Motor neuron (in vitro differentiated cells): Measurements from ENCODE around the gene RPS5. TPM values are rescaled to one million over a fixed set of nuclear protein-coding genes. Genes with fewer than 3 reads are reported as not detected.
"Not testable (repeated sequence)": the region's sequence is repeated elsewhere in the genome, so short reads cannot be mapped to it uniquely, and the experiment has no call there.

Experiments used
- ATAC-seq, 8 experiments: fragments of 200-7000 bp; cut with Tn5 transposase; replicated peaks in 6 of 8; 2 replicates each; pipeline ENCODE4 v1.8.0; 2021; ENCODE audit warnings: mild to moderate bottlenecking in 8 of 8, moderate library complexity in 8 of 8
- H3K27ac ChIP-seq, 2 donors: fragments of 250-450 bp; sonication (Bioruptor Pico); 2 replicates each; pipeline ENCODE4 v1.9.0; 2021; ENCODE audit warnings: antibody characterized with exemption in 2 of 2, mild to moderate bottlenecking in 2 of 2, moderate library complexity in 1 of 2
- H3K4me1 ChIP-seq, 2 donors: fragments of 250-450 bp; sonication (Bioruptor Pico); replicated peaks in 1 of 2; 2 replicates each; pipeline ENCODE4 v1.6.1; 2021; ENCODE audit warnings: antibody characterized with exemption in 2 of 2, mild to moderate bottlenecking in 2 of 2, moderate library complexity in 1 of 2
- H3K4me3 ChIP-seq, 5 donors: fragments of 250-450 bp; sonication (Bioruptor Pico); 2 replicates each; pipeline ENCODE4 v1.9.0; 2021; ENCODE audit warnings: antibody characterized with exemption in 5 of 5, mild to moderate bottlenecking in 5 of 5, moderate library complexity in 4 of 5
- WGBS, 10 experiments: fragments of 450-650 bp; shearing (Covaris generic); methylation state at CpG; one replicate each; pipeline ENCODE4 v1.0.0; 2022; 5-methylcytosine and 5-hydroxymethylcytosine counted together
- in situ Hi-C, 9 experiments: fragments of 400-800 bp; cut with MboI; loops; one replicate each; pipeline ENCODE4 v1.15.0; 2021; ENCODE audit warnings: low sequenced_read_pairs in 9 of 9, low pct_unique_long_range_greater_than_20kb in 2 of 9; ENCODE audit not compliant: unreplicated experiment in 9 of 9
- total RNA-seq, 8 experiments: library from RNA; unstranded; fragments of 300-600 nt; gene quantifications; 2 replicates each; pipeline versions ENCODE4 v1.2.3 to v1.2.4, GENCODE V29; 2022

RPS5 gene
- total RNA-seq, 8 experiments from 2014 or later = 1,054 to 2,751 (median 1,702) TPM

- 52 to 100% (median 78%) methylated on average over 2 to 9 of the region's 58 CpGs; no CpG with 5 or more reads in 4 of the 10 experiments for WGBS, 10 experiments
- H3K4me3 ChIP-seq = peak overlapping the region in 1 of 5 donors; percentile 15
- ATAC-seq = no peak
- in situ Hi-C loops = no loop called here
- no peak overlapping the region for H3K27ac ChIP-seq
- peaks cover 6 to 8% of the 10 kb centered on the region in 2 donors for H3K4me1 ChIP-seq
Observed at GRCh38 chr19:58396691-58397532, 9.8 kb downstream of the RPS5 start.

GRCh38 chr19:58397533-58398037 is 10.5 kb downstream of the RPS5 start:
- in situ Hi-C loops = no loop called here
- Histone ChIP-seq H3K4me1 (peaks cover 8 to 9% of the 10 kb centered on the region in 2 donors), H3K4me3 (no peak overlapping the region), H3K27ac (no peak overlapping the region)
- WGBS, 10 experiments = 43 to 94% (median 63%) methylated on average over 2 to 5 of the region's 7 CpGs; no CpG with 5 or more reads in 5 of the 10 experiments
- ATAC-seq = no peak

DNA sequence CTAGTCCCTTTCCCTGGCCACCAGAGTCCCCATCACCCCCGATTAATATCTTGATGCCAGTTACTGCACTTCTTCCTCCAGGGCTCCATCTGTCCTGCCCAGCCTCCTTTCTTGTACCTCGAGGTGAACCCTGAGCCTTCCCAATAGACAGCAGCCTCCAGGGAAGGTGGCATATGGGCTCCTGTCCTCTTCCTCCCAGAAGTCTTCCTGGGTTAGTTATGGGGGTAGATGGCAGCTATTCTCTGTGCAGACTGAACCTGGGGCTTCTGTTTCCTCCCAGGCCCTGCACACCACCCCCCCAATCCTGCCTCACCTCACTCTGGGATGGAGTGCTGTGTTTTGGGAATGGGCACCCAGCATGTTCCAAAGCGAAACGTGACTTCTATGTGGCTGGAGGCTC is 11.0 kb downstream of the RPS5 start:
- in situ Hi-C loops = no loop called here
- H3K27ac ChIP-seq = no peak overlapping the region
- WGBS, 10 experiments = 80 to 100% (median 88%) methylated on average over 1 to 2 of the region's 4 CpGs; no CpG with 5 or more reads in 5 of the 10 experiments
- H3K4me3 ChIP-seq = no peak overlapping the region
- H3K4me1 ChIP-seq = peaks cover 8 to 9% of the 10 kb centered on the region in 2 donors
- no peak for ATAC-seq

GRCh38 chr19:58398545-58398944 is 11.5 kb downstream of the RPS5 start:
- no peak for ATAC-seq

DNA sequence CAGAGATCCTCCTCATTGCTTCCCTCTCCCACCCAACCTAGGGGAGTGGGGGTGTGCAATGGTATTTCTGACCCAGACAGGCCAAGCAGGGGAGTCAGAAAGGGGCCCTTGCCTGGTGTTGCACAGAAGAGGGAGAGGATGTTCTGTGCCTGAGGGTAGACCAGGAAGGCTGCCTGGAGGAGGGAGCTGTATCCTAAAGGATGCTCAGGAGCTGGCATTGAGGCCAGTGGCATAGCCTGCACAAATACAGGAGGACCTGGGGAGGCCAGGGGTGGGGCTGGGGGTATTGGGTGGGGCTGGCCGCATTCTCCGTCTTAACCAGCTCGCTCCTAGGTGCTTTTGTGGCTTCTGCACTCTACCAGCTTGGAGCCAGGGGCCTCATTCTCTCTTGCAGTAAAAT is 12.8 kb downstream of the RPS5 start:
- no peak for ATAC-seq
- H3K4me3 ChIP-seq = peak overlapping the region in 2 of 5 donors; percentile 49 to 58

More at GRCh38 chr19:58398545-58398944, 11.5 kb downstream of the RPS5 start:
- no peak overlapping the region for H3K4me3 ChIP-seq
- H3K27ac ChIP-seq = no peak overlapping the region
- peaks cover 8 to 9% of the 10 kb centered on the region in 2 donors for H3K4me1 ChIP-seq
- 50 to 100% (median 92%) methylated on average over 1 to 5 of the region's 6 CpGs; no CpG with 5 or more reads in 2 of the 10 experiments for WGBS, 10 experiments
- in situ Hi-C loops = no loop called here

GRCh38 chr19:58400316-58400915 is 13.3 kb downstream of the RPS5 start:
- ATAC-seq = no peak

More for the DNA sequence above, 12.8 kb downstream of the RPS5 start:
- no CpG with 5 or more reads among the region's 3 CpGs for WGBS, 10 experiments
- in situ Hi-C loops = no loop called here
- Histone ChIP-seq H3K27ac (no peak overlapping the region), H3K4me1 (peaks cover 8 to 9% of the 10 kb centered on the region in 2 donors)

GRCh38 chr19:58400916-58401839 is 14.1 kb downstream of the RPS5 start:
- H3K4me3 ChIP-seq = peak overlapping the region; percentile 46 to 67 (median 58)
- 0 to 3% (median 1%) methylated on average over 3 to 20 of the region's 80 CpGs; no CpG with 5 or more reads in 6 of the 10 experiments for WGBS, 10 experiments
- ATAC-seq = peak; percentile 93 to 97 (median 94)
- H3K27ac ChIP-seq = peak overlapping the region; percentile 36 to 64
- H3K4me1 ChIP-seq = peaks cover 5 to 9% of the 10 kb centered on the region in 2 donors
- in situ Hi-C loops = no loop called here

More at GRCh38 chr19:58400316-58400915, 13.3 kb downstream of the RPS5 start:
- H3K4me3 ChIP-seq = peak overlapping the region; percentile 45 to 67 (median 53)
- 9 to 60% (median 49%) methylated on average over 1 to 6 of the region's 18 CpGs; no CpG with 5 or more reads in 4 of the 10 experiments for WGBS, 10 experiments
- H3K4me1 ChIP-seq = peaks cover 8 to 9% of the 10 kb centered on the region in 2 donors
- H3K27ac ChIP-seq = peak overlapping the region in 1 of 2 donors; percentile 42
- in situ Hi-C loops = no loop called here

GRCh38 chr19:58401840-58402421 is 14.9 kb downstream of the RPS5 start:
- no peak for ATAC-seq
- WGBS, 10 experiments = 0 to 100% (median 44%) methylated on average over 1 to 11 of the region's 23 CpGs; no CpG with 5 or more reads in 6 of the 10 experiments
- Histone ChIP-seq H3K27ac (no peak overlapping the region), H3K4me3 (peak overlapping the region; percentile 46 to 67 (median 58)), H3K4me1 (peaks cover 6 to 9% of the 10 kb centered on the region in 2 donors)
- in situ Hi-C loops = no loop called here

GRCh38 chr19:58403920-58404478 is 16.9 kb downstream of the RPS5 start:
- H3K27ac ChIP-seq, ATAC-seq, H3K4me3 ChIP-seq, in situ Hi-C loops: not testable (repeated sequence)
- peaks cover 9 to 11% of the 10 kb centered on the region in 2 donors for H3K4me1 ChIP-seq
- 20 to 100% (median 61%) methylated on average over 1 to 3 of the region's 5 CpGs; no CpG with 5 or more reads in 3 of the 10 experiments for WGBS, 10 experiments

- 61 to 100% (median 83%) methylated on average over 1 to 8 of the region's 10 CpGs; no CpG with 5 or more reads in 5 of the 10 experiments for WGBS, 10 experiments
- peak overlapping the region; percentile 54 to 75 (median 61) for H3K4me3 ChIP-seq
- no peak for ATAC-seq
- in situ Hi-C loops = no loop called here
- H3K27ac ChIP-seq = peak overlapping the region in 1 of 2 donors; percentile 78
- H3K4me1 ChIP-seq = peaks cover 12 to 13% of the 10 kb centered on the region in 2 donors
Observed at GRCh38 chr19:58406818-58407657, 20.0 kb downstream of the RPS5 start.

DNA sequence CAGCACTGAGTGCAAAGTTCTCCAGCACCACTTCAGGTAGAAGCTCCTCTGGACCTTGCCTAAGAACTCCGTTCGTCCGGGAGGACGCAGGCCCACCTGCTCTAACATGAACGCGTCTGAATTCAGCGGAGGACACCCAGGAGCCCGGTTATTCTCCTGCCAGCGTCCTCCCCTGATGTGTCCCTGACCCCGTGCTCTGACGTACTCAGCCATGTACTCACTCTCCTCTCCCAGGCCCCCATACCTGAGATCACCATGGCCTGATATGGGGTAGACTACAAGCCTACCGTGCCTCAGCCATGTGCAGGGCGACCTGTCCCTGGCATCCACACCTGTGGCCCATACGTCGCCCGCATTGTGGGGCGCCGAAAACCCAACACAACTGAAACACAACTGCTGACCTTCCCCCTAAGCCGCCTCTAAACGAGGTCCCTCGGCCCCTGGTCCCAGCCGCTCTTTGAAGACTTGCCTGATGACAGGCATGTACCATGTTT is 20.6 kb downstream of the RPS5 start:
- H3K27ac ChIP-seq = peak overlapping the region; percentile 58 to 78
- WGBS, 10 experiments = 0 to 60% (median 40%) methylated on average over 2 to 3 of the region's 22 CpGs; no CpG with 5 or more reads in 7 of the 10 experiments
- in situ Hi-C loops = no loop called here
- peaks cover 10 to 13% of the 10 kb centered on the region in 2 donors for H3K4me1 ChIP-seq
- peak; percentile 3 to 45 (median 30) for ATAC-seq
- H3K4me3 ChIP-seq = peak overlapping the region; percentile 54 to 75 (median 61)
